Measurements from ENCODE around the gene SLC22A23.

SLC22A23 gene

DNA sequence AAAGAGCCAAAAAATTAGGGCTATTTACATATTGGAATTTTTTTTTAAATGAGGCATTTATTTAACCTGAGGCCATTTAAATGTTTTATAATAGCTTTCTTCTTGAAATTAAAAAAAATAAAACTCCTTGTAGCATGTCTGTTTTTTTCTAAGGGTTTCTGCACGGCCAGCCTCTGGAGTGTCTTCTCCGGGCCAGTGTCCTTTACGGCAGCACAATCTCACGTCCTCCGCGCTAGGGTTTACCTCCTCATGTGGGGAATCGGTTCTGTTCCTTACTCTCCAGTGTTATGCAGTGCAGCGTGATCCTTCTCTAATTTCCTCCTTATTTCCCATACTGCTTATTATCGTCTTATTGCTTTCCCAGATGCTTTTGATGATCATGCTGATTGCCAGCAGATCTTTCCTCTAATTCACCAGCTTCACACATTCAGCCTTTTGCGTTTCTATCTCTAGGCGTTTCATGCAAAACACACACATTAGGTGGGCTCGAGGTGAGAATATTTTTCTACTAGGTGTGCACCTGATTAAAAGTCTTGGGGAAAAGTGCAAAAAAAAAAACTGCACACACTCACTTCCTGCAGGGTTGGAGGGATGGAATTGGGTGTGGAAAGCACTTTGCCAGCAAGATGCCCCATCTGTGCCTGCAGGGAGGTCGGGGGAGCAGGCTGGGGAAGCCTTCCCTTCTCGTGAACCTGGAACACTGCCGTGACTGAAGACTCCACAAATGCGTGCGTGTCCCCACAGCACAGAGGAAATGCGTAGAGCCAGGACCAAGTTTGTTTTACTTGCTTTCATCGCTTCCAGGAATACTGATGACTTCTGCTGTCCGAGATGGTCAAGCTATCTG, 142.0 kb downstream of the SLC22A23 start:
- no peak for DNase-seq

DNA sequence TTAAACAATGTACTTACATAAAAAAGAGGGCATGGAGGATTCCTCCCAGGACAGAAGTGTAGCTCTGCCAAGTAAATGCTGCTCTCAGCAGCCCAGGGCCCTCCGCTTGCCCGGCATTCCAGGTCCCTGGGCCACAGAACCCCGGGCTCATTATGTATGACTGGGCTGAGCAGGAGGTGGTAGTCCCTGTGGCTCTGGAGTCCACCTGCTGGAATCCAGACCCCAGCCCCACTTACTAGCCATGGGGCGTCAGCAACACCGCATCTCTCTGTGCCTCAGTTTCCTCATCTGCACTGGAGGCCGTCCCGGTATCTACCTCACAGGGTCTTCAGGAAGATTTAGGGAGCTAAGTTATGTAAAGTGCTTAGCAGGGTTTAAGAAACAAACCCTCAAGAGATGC, 142.7 kb downstream of the SLC22A23 start:
- DNase-seq = no peak

DNA sequence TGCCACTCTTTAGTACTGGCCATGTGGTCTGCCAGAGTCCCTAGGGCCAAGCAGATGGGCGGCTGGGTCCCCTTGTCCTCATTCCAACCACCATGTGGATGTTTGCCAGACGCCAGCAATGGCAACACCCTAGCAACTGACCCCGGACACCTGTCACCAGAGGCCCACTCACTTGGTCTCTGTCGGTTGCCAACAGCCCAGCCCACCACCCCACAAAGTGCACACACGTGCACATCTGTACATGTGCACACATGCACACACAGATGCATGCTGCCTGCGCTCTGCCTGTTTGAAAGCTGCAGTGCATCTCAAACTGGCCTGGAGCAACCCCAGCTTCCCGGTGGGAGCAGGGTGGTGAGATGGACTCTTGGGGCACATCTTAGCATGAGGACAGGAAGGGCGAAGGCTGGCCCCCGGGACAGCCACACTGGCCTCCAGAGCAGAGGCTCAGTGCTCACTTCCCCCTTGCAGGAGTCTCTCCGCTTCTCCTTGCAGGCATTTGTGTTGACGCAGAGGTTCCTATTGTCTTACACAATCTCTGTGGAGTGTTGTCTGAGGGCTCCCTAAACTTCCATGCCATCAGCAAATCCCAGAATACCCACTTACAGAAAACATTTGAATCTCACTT, 144.1 kb downstream of the SLC22A23 start:
- no peak for DNase-seq

DNA sequence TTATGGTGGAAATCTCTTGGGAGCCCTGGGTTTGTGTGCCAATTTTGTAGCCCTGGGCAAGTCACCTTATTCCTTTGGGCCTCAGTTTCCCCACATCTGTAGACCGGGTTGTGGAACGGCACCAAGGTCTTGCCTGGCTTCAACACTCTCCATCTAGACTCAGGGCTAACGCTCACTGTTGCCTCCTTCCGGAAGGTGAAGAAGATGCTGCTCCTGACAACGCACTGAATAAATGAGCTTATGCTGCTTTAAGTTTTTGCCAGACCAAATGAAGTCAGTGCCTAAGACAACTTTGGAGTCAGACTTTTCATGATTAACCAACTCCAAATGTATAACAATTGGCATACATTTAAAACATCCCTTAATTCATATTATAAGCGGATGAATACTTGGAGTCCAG, 145.0 kb downstream of the SLC22A23 start:
- no peak for DNase-seq

DNA sequence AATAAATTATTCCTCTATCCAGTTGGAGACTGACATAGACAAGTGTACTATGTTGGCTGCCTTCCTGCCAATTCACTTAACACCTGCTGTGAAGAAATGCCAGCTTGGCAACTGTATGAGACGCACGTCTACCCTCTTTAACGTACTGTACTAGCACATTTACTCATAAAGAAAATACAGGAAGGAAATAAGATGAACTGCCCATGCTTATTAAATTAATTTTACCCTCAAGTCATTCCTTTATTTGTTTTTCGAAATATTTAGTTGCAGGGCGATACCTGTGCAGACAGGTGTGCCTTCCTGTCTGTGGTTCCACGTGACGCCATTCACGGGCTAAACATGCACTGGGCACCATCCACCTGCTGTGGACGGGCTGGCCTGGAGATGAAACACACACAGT, 146.1 kb downstream of the SLC22A23 start:
- no peak for DNase-seq

DNA sequence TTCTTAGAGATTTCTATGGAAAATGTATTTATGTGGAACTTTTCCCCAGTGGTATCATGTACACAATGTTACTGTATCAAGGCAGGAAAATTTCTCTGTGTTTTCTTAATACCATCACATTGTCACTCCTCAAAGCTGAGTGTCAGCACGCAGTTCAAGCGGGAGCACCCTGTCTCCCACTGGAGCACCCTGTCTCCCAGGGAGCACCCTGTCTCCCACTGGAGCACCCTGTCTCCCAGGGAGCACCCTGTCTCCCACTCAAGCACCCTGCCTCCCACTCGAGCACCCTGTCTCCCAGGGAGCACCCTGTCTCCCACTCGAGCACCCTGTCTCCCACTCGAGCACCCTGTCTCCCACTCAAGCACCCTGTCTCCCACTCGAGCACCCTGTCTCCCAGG, 146.8 kb downstream of the SLC22A23 start:
- no peak for DNase-seq

DNA sequence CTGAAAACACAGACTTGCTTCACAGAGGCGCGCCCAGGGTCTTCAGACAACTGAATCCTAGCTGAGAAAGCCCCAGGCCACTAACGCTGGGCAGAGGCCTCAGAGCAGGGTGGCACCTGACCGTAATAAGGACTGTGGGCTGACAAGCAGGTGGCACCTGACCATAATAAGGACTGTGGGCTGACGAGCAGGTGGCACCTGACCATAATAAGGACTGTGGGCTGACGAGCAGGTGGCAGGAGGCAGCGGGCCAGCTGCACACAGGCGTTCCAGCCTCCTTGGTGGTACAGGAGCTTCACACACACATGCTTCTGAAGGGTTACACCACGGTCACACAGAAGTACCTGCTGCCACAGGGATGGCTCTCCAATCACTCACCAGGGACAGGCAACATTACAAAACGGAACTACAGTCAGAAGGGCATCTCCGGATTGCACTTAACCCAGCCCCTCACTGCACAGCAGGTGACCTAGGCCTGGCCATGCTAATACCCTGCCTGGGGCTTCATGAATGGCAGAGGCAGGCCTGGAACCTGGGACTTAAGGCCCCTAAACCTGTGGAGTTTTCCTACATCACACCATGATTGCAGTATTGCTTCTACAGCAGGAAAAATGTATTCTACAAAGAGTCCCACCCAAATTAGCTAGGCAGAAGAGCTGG, 147.3 kb downstream of the SLC22A23 start:
- DNase-seq = no peak

DNA sequence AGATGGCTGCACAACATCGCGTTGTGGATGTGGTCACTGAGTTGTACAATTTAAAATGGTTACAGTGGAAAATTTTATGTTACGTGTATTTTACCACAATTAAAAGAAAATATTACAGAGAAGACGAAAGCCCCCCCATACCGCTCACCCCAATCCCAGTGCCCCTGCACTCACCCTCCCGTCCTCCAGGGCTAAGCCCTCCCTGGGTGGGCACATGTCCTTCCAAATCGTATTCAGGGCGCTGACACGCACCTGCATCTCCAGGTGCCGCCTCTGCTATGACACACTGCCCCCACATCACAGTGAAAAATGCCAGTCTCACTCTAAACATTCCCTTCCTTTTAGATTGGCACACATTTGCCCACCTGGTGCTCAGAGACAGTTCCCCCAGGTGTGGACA, 148.7 kb downstream of the SLC22A23 start:
- DNase-seq = no peak

DNA sequence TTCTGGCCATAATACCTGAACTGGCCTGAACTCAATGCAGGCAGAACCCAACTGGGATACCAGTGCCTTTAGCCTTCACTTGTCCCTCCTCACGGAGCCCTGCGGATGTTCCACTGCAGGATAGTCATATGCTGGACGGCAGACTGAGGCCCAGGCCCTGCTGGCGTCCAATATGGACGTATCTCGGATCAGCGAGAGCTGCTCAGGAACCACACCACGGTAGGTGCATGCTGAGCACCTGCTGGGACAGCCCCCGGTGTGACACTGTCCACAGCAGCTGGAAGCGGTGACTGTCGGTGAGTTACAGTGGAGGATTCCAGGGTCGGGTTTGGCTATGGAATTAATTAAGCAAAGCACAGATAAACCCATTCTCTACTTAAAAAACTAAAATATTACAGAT, 149.4 kb downstream of the SLC22A23 start:
- DNase-seq = no peak

DNA sequence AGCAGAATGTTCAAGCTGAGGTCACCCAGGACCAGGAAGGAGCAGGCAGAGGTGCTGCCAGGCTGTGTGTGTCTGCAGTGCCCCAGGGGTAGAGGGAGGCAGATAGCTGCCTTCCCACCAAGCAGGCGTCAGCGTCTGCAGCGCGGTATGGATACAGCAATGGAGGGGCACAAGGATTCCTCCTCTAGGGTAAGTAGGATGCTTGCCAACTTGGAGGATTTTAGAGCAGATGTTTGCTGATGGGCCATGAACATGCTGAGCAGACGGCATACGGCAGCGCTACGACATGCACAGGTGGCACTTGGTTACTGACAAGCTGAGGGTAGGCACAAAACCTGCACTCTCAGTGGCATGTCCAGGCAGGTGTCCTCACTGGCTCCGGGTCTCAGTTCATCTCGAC, 150.0 kb downstream of the SLC22A23 start:
- DNase-seq = no peak

DNA sequence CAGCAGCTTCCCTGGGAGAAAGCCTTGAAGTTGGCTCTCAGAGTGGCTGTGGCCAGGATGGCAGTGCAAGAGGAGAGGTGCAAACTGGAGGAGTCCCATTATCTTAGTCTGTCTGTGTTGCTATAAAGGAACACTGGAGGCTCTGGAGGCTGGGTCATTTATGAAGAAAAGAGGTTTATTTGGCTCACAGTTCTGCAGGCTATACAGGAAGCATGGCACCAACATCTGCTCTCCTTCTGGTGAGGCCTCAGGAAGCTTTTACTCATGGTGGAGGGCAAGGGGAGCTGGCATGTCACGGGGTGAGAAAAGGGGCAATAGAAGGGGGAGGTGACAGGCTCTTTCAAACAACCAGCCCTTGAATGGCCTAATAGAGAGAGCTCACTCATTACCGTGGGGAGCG, 151.0 kb downstream of the SLC22A23 start:
- no peak for DNase-seq

DNA sequence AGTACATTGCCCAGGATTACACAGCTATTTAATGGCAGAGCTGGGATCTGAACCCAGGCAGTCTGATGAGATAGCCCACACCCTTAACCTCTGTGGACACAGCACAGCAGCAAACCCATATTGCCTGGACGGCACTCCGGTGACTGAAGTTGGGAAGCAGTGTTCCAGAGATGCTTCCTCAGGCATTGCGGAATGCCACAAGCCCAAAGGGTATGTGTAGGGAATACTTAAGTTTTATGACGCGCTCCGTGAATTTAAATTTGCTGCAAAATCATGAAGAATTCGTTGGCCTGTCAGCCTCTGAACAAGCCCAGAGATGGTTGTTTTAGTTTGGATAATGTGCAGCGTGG, 151.7 kb downstream of the SLC22A23 start:
- no peak for DNase-seq

DNA sequence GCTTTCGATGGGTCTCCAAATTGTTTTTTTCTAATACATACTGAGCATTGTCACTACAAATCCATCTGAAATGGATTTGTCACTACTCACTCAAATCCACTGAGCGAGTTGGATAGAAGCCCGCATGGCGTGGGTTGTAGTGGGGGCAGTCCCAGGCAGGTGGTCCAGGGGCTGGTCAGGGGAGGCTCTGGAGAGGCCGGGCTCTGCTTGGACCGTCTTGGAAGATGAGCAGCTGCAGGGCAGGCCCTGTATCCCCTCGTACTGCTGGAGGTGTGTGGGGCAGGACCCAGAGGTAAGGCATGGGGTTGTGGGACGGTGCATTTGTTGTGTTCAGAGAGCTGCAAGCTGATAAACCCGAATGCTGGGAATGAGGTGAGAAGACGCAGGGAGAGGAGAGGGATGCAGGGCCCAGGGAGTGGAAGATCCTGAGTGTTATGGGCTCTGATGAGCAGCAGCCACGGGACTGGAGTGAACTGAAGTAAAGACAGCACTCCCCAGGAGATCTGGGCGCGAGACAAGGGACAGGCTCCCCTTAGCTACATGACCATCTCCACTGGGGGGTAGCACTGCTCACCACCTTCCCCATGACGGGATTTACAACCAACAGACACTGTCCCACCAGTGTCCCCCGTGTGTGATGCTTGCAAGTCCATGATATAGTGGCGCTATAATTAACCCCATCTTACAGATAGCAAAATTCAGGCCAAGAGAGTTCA, 152.2 kb downstream of the SLC22A23 start:
- DNase-seq = no peak

DNA sequence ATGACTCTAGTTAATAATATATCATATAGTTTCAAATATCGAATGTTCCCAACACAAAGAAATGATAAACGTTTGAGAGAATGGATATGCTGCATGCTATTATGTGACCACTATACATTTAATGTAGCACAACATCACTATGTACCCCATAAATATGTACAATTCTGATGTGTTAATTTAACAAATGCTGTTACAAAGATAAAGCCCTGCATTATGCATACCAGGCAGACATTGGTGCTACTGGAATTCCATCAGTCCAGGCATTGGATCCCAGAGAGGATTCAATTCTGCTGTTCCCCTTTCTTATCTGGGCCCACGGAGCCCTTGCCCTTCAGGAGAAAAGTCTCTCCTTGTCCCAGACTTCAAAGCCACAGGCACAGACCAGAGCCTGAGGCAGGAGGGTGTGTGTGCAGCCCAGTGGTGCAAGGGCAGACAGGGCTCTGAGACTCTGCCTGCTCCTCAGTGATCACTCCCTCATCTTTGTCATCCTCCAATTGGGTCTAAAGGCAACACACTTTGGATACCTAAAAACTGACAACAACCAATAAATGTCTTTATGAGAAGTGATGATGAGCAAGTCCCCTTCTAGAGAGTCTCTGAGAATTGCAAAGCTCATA, 152.9 kb downstream of the SLC22A23 start:
- DNase-seq = no peak

DNA sequence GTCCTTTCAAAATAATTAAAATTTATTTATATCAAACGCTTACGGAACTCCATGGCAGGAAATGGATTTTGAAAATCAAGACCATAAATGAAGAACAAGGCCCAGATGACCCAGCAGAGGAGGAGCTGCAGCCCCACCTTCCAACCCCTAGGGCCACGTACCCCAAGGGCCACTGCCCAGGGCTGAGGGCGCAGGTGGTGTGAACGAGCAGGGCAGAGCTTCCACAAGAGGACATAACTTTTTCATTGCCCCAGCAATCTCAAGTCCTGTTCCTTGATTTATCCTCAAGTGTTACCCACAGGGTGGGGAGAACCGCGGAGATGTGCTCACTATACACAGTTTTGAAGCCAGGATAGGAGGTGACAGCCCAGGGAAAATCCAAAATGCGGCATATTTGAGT, 155.3 kb downstream of the SLC22A23 start:
- no peak for DNase-seq

DNA sequence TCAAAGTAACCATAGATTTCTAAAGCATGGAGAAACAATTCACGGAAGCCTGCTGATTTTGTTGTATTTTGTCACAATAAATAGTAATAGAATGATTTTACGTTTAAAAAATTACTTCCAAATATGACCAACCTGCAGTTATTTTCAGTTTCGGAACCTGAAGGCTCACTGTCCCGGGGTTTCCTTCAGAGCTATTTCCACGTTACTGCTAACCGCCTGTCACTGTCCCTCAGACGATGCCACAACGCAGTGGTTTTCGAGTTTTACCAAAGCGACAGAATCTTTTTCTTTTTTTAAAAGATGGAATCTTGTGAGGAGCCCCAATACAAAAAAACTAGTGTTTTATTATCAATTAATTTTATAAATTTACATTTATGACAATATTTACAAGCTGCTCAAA, 157.6 kb downstream of the SLC22A23 start:
- DNase-seq = no peak

DNA sequence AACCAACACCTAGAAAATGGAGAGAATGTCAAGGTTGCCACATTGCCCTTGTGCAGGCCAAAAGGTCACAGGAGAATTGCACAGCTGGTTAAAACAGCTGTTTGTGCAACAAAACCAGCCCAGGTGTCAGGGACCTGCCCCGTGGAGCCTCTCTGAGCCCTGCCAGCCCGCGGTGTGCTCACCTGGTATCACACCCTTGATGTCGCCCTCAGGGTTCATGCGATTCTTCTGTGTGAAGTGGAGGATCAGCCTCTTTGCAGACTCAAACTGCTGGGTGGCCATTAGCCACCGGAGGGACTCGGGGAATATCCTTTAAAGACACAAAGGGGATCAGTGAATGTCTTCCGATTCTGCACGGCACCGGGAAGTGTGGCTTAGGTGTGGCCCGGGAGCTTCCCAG, 158.9 kb downstream of the SLC22A23 start:
- no peak for DNase-seq

DNA sequence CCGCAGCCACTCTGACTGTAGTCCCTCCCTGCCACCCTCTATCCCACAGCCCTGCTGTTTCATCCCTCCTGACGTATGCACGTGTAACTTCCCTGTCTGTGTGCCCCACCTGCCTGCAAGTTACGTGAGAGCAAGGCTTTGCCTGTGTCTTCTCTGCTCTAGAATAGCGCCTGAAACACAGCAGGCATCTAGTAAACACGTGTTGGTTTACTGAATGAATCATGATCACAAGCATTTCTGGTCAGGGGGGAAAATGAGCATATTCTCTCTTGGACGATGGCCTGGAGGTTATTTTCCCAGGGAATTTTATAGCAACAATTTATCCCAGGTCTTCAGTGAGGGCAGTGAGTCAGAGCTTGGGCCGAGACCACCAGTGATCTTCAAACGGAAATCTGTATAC, 159.8 kb downstream of the SLC22A23 start:
- no peak for DNase-seq

DNA sequence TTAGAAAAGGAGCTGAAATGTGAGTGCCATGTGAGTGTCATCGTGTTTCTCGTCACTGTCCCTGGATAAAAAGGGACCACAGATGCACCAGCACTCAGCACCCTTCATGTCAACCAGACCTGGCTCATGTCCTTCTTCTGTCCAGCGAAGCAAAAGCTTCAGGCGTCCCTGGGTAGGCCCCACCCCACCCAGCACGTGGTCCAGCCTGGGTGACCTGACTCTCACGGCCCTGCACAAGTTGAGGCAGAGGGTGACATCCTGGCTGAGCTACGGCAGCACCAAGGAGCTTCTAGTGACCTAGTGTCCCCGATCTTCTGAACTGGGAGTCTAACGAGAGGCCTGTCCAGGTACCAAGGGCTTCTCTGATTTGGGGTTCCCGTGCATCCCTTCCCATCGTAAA, 160.3 kb downstream of the SLC22A23 start:
- DNase-seq = no peak

DNA sequence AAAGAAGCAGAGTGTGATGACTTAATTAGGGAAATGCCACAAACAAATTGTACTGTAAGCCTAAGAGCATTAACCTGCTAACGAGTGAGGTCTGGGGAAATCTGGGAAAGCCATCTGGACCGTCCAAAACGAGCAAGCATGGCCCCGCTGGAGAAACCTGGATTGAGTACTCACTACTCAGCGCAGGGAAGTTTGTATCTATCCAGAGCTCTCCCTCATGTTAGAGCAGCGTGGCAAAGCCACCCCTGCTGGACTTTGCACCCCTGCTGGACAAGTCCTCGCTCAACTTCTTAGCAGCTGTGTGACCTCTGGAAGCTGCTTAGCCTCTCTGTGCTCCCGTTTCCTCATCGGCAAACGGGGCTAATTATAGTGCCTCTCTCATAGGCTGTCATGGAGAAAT, 160.8 kb downstream of the SLC22A23 start:
- no peak for DNase-seq

DNA sequence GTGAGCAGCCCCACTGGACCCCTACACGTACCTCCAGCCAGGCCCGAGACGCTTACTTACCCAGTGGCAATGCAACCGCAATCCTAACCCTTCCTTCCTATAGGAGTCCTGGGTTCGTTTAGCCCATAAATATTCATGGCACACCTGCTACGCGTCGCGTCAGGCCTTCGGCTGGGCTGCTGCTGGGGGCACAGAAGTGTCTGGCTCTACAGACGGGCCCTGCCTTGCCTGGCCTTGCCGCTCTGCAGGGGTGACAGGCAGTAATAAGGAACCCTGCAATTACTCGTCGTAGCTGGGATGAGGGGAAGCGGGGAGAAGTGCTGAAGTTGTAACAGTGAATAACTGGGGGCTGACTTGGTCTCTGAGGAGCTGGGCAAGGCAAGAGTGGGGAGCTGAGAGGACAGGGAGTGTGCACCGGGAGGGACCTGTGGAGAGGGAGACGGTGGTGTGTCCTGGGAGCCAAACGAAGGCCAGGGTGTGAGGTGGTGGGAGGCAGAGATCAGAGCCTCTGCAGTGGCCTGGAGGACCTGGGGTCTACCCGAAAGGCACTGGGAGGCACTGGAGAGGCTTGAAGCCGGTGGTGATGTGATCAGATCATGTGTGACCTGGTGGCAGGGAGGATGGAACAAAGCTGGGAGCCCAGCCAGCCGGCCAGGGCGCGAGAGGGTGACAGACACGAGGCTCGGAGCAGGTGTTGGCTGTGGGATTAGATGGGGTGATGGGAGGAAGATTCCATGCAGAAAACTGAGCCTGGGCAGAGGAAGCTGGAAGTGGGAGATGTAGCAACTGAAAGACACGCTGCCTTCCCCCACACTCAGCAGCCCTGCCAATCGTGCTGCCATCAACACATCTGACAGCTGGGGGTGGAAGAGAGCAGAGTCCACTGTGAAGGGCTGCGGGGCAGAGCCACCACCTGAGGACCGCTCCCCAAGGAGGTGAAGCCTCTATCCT, 161.7 kb downstream of the SLC22A23 start:
- DNase-seq = no peak

DNA sequence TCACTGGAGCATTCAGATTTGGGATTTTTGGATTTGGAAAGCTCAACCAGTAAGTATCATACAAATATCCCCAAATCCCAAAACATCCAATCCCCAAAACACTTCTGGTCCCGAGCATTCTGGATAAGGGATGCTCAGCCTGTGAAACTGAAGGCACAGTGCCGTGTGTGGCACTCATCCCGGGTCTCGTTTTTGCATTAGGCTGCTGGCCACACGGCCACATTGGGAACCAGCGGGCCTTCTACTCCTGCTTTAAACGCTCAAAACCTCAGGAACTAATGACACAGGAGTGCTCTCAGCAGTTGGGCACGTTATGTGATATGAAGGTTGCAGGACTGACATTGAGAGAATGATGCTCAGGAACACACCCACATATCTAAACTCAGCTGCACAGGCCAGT, 162.5 kb downstream of the SLC22A23 start:
- DNase-seq = no peak

Measured in activated CD4-positive, alpha-beta T cell treated with anti-CD3 and anti-CD28 coated beads, Interleukin-2, Interleukin-6, amounts not matched to agents 100 ng/mL and 50 ng/mL, durations not matched to agents 16 hours and 8 hours (primary cell).